ENCODE data around the gene STX7.

STX7 gene

DNA sequence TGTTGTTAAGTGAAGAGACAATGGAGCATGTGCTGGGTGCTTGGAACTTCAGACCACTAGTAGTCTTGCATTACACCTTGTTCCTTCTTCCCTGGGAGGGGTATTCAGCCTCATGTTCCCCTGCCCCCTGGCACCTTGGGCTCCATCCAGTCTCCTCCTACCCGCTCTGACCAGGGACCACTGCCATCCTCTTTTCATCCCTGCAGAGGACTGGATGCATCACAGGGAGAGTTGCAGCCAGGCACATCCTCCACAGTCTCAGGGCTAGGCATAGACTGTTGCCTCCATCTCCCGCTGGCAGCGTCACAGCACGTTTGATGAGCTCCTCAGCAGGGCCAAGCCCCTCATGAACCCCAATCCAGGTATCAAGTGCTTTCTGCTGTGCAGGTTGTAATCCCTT, 38.3 kb upstream of the STX7 start:
- Histone ChIP-seq H3K4me1 (ENCODE audit: control insufficient read depth, insufficient read depth, low read length) (no peaks in the 10 kb centered on the region), H3K27ac (ENCODE audit: extremely low read depth, low read depth, low read length) (no peak overlapping the region), H3K9me3 (ENCODE audit: control insufficient read depth, insufficient read depth, low read depth, low read length) (no peaks in the 10 kb centered on the region), H3K4me3 (ENCODE audit: low read depth, low read length) (no peak overlapping the region), H3K36me3 (ENCODE audit: control insufficient read depth in 2 of 2, insufficient read depth in 1 of 2, low read length in 2 of 2) (no peaks in the 10 kb centered on the region)
- ChIA-PET POLR2A (no interaction called here), CTCF (interaction anchor here (0.6 kb wide), 1 partner anchor 22 kb away, joined by 4 read pairs; no protein-coding TSS in a partner anchor)
- no peak for TF ChIP-seq ZNF785 (tag by site-specific recombination; IDR thresholded peaks at IDR 0.05)
- TF ChIP-seq ZNF777 (tag by site-specific recombination; IDR thresholded peaks at IDR 0.05; ENCODE audit: borderline replicate concordance): no peak
- no peak for TF ChIP-seq ZEB2 (tag by site-specific recombination; IDR thresholded peaks at IDR 0.05)
- no peak for TF ChIP-seq ZNF549 (tag by site-specific recombination; IDR thresholded peaks at IDR 0.05)
- TF ChIP-seq, protein P1, sequence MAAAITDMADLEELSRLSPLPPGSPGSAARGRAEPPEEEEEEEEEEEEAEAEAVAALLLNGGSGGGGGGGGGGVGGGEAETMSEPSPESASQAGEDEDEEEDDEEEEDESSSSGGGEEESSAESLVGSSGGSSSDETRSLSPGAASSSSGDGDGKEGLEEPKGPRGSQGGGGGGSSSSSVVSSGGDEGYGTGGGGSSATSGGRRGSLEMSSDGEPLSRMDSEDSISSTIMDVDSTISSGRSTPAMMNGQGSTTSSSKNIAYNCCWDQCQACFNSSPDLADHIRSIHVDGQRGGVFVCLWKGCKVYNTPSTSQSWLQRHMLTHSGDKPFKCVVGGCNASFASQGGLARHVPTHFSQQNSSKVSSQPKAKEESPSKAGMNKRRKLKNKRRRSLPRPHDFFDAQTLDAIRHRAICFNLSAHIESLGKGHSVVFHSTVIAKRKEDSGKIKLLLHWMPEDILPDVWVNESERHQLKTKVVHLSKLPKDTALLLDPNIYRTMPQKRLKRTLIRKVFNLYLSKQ (tag by site-specific recombination; IDR thresholded peaks at IDR 0.05; ENCODE audit: borderline replicate concordance): no peak
- no peak for TF ChIP-seq ZBTB48 (tag by site-specific recombination; IDR thresholded peaks at IDR 0.05)
- TF ChIP-seq SALL2 (tag by site-specific recombination; IDR thresholded peaks at IDR 0.05; ENCODE audit: borderline replicate concordance): no peak
- TF ChIP-seq ZNF391 (tag by site-specific recombination; IDR thresholded peaks at IDR 0.05; ENCODE audit: borderline replicate concordance, low read depth): no peak
- TF ChIP-seq REPIN1 (tag by site-specific recombination; IDR thresholded peaks at IDR 0.05; ENCODE audit: low read depth): no peak
- no peak for TF ChIP-seq ZNF654 (tag by site-specific recombination; IDR thresholded peaks at IDR 0.05; ENCODE audit: low read depth)

GRCh38 chr6:132548746-132549463, 36.0 kb upstream of the STX7 start:
- H3K9me3 ChIP-seq (ENCODE audit: control insufficient read depth, insufficient read depth, low read depth, low read length): no peaks in the 10 kb centered on the region
- CTCF ChIA-PET: interaction anchor here (0.6 kb wide), 1 partner anchor 726 kb away, joined by 4 read pairs; no protein-coding TSS in a partner anchor
- no peaks in the 10 kb centered on the region for H3K4me1 ChIP-seq (ENCODE audit: control insufficient read depth, insufficient read depth, low read length)
- H3K36me3 ChIP-seq (ENCODE audit: control insufficient read depth in 2 of 2, insufficient read depth in 1 of 2, low read length in 2 of 2): no peaks in the 10 kb centered on the region
- POLR2A ChIA-PET: no interaction called here
- no peak overlapping the region for H3K27ac ChIP-seq (ENCODE audit: extremely low read depth, low read depth, low read length)
- H3K4me3 ChIP-seq (ENCODE audit: low read depth, low read length): no peak overlapping the region
- TF ChIP-seq ZNF792 (tag by site-specific recombination; IDR thresholded peaks at IDR 0.05) (no peak), BCL6B (tag by site-specific recombination; IDR thresholded peaks at IDR 0.05) (no peak), ZNF2 (tag by site-specific recombination; IDR thresholded peaks at IDR 0.05) (no peak), ZNF175 (tag by site-specific recombination; IDR thresholded peaks at IDR 0.05) (no peak), ZNF112 (tag by site-specific recombination; IDR thresholded peaks at IDR 0.05) (no peak), ZNF514 (tag by site-specific recombination; IDR thresholded peaks at IDR 0.05) (no peak), ZBTB11 (tag by site-specific recombination; conservative IDR thresholded peaks at IDR 0.05; ENCODE audit: low read depth) (no peak), ZNF140 (tag by site-specific recombination; IDR thresholded peaks at IDR 0.05) (no peak), ZNF561 (tag by site-specific recombination; IDR thresholded peaks at IDR 0.05; ENCODE audit: borderline replicate concordance) (no peak), ZNF280D (tag by site-specific recombination; IDR thresholded peaks at IDR 0.05) (no peak), ZNF610 (tag by site-specific recombination; IDR thresholded peaks at IDR 0.05; ENCODE audit: borderline replicate concordance) (no peak), ZNF214 (tag by site-specific recombination; IDR thresholded peaks at IDR 0.05; ENCODE audit: borderline replicate concordance) (no peak)
- TF ChIP-seq, protein P2, sequence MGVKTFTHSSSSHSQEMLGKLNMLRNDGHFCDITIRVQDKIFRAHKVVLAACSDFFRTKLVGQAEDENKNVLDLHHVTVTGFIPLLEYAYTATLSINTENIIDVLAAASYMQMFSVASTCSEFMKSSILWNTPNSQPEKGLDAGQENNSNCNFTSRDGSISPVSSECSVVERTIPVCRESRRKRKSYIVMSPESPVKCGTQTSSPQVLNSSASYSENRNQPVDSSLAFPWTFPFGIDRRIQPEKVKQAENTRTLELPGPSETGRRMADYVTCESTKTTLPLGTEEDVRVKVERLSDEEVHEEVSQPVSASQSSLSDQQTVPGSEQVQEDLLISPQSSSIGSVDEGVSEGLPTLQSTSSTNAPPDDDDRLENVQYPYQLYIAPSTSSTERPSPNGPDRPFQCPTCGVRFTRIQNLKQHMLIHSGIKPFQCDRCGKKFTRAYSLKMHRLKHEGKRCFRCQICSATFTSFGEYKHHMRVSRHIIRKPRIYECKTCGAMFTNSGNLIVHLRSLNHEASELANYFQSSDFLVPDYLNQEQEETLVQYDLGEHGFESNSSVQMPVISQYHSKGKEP (tag by site-specific recombination; IDR thresholded peaks at IDR 0.05): no peak
